Amniotic stem cell (primary cell): ENCODE results near the gene SLC35B1.
A peak's percentile ranks its signal among the peaks of the same experiment; 100 is the strongest.
"Not testable (repeated sequence)": the region's sequence is repeated elsewhere in the genome, so short reads cannot be mapped to it uniquely, and the experiment has no call there.

ENCODE experiments used
- DNase-seq: peaks from one replicate; lab custom pipeline; 2025; lab: John Stamatoyannopoulos, UW

Gene SLC35B1

DNA sequence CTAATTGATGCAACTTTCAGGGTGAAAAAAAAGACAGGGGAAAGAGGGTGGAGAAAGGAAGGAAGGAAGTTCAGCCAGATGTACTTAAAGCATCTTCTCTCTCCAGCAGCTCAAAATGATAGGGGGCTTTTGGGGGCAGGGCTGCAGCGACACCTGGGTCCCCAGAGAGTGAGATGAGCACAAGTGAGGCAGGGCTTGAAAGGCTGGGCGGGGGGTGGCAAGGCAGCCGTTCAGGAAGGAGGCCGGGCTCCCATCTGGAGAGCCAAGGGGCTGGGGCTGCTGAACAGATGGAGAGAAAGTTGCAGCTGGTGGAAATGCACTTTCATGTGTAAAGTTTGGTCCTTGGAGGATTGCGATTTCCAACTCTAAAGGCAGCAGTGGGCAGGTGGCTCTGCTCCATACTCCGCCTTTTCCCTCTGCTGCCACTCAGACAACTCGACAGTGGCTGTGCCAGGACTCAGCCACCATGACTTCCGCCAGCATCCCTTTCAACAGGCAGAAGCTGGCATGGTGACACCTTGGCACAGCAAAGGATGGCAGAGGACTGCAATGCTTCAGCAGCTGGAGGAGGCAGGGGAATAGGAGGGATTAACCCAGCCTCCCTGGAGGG is 7.7 kb downstream of the SLC35B1 start:
- DNase-seq, result no peak

DNA sequence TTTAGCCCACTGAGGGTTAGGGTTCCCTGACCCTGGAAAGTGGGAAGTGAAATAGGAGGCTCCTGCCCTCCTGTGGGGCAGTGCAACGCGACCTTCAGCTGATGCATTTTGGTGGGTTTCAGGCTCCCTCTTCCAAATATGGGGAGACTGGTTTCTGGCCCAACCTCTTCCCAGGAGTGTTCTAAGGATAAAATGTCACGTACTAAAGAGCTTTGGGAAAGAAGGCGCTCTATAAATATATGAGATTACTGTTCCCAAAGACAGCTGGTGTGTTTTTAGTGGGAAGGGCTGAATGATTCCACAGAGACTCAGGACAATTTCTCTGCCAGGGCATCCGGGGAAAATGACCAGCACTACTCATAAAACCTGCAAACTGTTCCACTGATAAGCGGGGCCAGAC is 9.8 kb downstream of the SLC35B1 start:
- no peak for DNase-seq

DNA sequence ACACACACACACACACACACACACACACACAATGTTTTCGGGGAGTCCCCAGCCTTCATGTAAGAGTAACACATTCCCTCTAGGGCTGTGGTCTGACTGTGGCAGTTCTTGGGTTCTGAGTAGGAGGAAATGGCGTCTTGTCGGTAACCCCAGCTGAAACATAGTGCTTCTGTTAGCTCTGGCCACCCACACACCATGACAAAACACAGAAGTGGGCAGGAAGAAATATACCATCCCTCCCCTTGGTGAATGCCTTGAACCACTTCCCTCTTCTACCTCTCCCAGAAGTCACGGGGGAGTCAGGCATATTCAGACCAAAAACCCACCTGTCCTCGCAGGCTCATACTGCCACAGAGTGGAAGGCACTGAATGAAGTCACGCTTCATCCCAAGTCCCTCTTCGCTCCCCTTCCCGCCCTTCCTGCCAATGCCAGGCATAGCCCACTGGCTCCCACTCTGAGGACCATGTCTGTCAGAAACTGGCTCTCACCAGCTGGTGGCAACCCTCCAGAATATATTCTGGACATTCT is 11.5 kb downstream of the SLC35B1 start:
- DNase-seq, result no peak

DNA sequence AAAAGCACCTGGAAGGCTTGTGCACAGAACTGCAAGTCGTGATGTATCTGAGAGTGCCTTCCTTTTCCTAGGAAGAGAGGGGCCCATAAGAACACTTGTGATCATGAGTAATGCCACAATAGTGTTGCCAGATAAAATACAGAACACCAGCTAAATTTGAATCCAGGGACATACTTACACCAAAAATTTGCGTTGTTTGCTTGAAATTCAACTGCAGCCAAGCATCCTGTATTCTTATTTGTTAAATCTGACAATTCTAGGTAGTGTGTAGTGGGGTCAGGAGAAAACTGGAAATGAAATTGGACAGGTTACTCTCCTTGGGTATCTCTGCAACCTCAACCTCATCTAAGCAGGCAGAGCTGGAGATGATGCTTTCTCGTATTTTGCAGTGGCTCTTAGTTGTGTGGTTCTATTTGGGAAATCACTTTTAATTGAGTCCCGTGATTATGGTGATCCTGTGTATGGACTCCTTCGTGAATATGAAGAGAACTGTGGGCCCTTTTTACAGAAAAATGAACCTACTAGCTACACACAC is 12.0 kb downstream of the SLC35B1 start:
- DNase-seq, result no peak

DNA sequence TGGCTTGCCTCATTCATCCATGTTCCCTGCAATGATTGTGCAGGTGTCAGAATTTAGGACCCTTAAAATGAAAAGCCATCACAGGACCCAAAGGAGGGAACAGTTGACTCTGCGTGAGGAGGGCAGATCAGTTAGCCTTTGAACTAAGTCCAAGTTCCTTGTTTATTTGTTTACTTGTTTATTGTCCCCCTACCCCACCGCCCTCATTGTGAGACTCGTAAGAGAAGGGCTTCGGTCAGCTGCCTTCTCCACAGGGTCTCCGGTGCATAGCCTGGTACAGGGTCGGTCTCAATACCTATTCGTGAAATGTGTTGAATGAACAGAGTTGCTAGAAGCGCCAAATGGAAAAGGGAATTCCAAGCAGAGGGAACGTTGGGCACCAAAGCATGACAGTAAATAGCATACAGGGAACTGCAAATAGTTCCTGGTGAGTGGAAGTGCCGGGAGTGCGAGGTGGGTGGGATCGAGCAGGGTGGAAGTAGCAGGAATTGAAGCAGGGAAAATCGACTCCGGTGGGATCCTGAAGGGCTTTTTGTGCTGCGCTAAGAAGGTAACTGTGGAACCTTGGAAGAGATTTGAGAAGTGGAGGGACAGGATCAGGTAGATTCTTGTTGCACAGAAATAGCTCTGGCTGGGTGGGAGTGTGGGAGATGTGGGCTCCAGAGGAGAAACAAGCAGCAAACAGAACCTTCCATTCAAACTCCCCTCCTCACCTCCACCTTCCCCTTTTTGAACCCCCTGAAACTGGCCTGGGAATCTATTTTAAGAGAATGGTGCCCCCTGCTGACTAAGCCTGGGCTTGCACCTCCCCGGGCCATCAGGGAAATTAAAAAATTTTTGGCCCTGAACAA is 12.7 kb downstream of the SLC35B1 start:
- no peak for DNase-seq

DNA sequence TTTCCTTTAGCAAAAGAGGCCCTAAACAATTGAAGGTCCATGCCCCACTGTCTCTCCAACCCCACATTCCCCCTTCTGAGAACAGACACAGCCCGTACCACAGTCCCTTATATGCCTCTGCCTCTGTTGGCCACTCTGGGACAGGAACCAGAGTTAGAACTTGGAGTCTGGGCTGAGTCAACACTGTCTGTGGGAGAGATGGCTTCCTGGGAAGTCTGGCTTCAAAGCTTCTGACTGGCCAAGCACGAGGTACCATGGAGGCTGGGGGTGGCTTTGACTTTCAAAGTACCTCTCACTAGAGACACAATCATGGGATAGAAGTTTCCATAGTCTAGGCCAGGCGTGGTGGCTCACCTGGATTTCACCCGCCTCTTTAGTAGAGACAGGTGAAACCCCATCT is 15.0 kb downstream of the SLC35B1 start:
- no peak for DNase-seq

DNA sequence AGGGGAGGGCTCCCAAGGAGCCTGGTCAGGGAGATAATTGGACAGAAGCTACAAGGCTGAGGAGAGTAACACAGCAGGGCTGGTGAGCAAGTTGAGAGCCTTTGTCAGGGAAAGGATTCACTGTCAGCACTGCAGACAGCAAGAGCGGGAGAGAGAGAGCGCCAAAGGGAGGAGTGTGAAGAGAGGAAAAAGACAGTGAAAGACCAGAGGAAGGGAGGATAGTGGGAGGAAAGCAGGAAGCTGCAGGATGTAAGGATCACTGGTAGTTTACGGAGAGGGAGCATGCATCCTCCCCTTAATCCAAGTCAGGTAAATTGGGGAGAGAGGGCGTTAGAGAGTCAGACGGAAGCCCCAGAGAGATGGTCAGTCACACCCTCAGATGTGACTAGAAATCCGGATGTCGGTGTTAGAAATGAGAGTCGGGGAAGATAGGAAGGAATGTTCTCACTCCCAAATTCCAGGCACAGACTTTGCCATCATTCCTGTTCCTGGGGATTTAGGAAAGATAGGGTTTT is 16.0 kb downstream of the SLC35B1 start:
- DNase-seq, result no peak

DNA sequence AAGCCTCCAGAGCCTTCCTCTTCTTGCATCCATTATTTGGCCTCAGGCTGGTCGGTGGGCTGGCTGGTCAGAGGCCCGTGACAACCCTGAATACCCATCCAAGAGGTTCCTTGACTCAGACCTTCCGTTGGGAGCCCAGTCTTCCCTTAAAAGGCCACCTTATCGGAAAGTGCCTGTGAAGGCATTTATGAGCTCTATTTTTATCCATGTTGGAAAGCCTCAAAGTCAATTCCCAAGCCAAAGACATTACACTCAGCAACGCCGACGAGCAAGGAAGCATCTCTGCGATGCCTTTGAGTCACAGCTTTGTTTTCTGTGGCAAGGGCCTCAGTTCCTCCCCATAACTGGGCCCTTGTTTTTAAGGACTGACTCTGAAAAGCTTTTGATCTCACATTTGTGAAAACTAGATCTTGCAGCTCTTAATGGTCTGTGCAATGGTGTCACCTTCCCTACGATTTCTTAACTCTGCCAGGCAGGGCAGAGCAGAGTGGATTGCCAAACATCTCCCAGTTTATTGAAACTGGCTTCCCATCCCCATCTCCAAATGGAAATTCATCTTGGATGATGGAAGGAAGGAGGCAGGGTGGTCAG is 16.6 kb downstream of the SLC35B1 start:
- DNase-seq, result no peak

DNA sequence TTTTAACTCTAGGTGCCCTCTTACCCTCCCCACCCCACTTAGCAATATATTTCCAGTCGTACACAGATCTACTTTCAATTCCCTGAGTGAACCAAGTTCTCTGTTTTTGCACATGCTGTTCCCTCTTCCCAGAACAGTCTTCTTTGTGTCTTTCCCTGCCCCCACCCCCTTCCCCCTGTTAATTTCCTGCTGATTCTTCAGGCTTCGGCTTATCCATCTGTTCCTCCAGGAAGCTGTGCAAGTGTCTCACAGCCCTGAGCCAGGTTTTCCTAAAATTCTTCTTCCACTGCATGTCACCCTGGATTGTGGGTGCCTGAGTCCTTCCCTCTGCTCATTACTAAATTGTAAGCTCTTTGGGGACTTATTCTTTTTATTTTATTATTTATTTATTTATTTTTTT is 17.5 kb downstream of the SLC35B1 start:
- no peak for DNase-seq

DNA sequence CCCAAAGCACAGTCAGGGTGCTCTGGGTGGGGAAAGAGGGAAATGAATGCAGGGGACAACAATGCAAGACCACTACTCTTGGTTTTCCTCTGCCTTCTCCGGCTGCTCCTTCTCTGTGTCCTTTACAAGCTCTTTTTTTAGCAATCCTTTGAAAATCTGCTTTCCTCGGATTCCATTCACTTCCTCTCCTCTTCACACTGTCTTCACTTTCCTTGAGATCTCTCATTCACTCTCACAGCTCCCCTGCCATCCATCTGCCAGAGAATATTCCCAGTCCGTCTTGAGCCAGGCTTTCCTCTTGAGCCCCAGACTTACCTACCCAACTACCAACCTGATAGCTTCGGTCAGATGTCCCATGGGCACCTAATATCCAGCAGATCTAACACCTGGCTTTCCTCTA is 18.9 kb downstream of the SLC35B1 start:
- DNase-seq, result no peak

DNA sequence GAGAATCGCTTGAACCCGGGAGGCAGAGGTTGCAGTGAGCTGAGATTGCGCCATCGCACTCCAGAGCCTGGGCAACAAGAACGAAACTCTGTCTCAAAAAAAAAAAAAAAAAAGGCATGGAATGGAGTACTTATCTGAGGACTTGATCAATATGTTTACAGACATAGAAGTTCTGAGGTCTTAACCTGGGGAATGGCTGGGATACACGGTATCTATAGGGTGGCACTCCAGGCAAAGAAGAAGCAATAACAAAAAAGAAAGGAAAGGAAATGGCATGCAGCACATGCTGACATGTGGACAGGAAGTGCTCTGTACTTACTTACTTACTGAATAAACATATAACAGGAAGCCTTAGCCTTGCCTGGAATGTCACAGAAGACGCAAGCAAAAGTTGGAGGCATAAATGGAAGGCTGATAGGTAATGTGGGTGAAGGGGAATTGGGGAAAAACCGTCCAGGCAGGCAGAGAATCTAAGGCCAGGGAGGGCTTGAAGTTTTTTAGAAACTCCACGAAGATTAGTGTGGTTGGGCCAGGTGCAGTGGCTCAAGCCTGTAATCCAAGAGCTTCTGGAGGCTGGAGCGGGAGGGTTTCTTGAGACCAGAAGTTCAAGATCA is 19.8 kb downstream of the SLC35B1 start:
- no peak for DNase-seq

DNA sequence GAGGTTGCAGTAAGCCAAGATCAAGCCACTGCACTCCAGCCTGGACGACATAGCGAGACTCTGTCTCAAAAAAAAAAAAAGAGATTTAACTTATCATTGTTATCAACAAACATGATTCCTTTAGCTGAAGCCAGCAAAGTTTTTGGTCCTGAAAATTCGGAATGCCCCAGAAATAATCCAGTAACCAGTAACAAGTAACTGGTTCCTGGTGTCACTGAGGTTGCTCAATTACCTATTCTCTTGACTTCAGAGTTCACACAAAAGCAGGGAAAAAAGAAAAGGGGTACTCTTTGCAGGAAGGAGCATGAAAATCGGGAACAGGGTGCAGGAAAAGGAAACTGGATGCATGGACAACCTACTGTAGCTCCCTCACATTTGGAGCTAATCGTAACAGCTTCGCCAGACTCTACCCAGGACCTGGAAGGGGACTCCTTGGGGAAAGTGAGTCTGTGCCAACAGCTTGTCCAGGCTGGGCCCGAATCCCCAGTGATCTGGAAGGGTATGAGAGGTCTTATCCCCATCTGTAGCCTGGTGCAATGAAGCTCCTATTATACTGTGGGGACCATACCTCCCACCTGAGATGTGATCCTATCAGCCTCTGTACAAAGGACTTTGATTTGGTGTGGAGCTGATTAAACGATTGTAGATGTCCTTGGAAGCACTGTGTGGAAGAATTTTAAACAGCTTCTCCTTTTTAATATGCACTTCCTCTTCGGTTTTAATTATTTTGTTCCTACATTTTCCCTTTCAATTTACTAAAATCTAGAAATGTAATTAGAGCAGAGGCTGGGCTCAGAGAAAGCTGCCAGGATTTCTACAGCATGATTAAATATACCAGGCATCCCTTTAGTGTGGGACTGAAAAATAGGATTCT is 26.4 kb downstream of the SLC35B1 start:
- no peak for DNase-seq

DNA sequence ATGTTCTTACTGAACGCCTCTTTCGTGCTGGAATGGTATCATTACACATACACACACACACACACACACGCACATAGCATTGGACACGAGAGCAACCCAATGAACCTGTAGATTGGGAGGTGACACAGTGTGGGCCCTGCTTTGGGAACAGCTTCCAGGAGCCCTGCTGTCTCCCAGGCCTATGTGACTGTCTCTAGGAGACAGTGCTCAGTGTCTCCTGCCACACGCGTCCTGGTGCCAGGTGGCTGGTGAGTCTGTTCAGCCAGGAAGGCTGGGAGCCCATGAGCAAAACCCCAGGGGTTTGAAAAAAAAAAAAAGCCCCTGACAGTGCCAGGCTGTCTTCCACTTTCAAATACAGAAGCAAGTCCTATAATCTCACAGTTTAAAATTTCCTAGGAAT is 27.4 kb downstream of the SLC35B1 start:
- no peak for DNase-seq

DNA sequence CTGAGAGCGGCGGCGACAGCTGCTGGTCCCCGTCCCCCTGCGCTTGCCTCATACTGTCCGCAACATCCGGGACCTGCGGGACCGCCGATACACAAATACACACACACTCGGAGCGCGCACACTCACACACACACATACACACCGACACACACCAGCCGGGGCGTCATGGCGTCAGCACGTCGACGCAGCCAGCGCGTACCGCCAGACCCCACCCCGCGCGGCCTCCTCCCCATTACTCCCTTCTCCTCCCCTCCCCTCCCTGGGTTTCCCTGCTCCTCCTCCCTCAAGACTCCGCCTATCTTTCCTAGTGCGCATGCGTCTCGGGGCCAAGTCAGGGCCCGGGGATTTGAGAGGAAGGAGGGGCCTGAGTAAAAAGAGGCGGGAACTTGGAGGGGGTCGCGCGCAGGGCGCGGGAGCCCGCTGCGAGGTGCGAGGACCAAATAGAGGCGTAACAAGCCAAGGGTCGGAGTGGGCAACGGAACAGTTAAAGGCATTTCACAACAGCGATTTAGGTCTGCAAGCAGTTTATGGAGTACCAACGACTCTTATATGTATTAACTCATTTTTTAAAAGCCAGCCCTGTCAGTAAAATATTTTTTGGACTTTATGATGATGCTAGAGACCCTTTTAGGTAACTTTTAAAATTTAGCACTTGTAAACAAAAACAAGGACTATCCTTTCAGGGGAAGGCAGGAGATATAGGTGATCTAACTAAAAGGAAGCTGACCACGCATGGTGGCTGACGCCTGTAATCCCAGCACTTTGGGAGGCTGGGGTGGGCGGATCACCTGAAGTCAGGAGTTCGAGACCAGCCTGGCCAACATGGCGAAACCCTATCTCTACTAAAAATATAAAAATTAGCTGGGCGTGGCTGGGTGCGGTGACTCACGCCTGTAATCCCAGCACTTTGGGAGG is 29.6 kb downstream of the SLC35B1 start, which contains the start of gene SPOP:
Gene SPOP (minus strand): TSS at position 165 of the 915 bp plus-strand sequence. CDS start 55,287 bp downstream, outside the sequence.
- peak; percentile 99 for DNase-seq

DNA sequence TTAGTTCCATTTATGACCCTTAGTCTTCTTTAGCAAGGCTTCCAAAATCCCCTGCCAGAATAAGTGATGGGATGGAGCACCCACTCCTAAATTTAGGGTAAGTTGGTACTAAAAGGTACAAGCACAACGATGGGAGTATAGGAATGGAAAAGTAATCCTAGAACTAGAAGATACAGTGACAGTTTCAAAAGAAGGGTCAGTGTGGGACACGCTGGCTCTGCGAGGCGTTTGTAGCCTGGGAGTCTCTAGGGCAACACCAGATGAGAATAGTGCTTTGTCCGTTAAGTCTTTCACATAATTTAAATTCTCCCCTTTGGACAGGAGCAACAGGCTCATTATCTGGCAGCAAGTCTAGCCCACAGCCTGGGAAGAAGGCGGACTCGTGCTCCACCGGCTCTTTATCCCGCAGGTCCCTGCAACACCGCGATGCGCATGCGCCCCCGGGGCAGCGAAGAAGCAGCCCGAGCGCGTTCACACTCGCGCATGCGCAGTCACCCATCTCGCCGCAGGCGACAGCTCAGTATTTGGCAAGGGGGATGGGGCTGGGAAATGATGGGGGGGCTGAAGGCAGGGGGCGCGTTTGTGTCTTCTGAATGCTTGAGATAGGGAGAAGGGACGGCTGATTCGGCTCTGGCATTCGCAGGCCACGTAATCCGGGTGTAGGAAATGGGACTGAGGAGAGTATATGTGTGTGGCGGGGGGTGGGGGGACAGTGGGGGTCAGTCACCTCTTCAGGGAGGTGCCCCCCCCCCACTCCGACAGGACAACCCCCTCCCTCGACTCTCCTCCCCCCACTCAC is 30.4 kb downstream of the SLC35B1 start:
- peak; percentile 79 for DNase-seq

DNA sequence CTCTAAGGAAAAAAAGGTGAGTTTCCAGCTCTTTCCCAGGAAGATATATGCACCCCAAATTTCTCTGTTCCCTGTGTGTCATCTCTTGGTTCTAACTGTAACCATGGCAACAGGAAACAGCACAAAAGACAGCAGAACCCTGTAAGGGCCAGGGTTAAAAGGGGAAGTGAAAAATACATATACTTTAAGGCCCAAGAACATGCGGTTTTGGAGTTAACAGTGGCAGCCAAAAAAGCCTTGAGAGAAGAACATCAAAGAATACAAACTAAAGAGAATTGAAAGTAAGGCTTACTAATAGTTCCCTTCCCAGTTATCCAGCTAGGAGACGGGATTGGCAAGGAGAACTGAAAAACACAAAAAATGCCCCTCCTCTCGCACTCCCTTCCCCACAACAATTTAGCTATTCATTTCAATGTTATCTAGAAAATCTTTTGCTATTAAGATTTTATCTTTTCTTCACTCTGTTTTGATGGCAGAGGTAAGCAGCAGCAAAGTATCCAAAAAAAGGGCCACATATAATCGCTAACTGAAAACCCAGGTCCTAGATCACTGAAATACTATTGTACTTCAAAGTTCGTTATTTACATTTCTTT is 31.4 kb downstream of the SLC35B1 start:
- no peak for DNase-seq

DNA sequence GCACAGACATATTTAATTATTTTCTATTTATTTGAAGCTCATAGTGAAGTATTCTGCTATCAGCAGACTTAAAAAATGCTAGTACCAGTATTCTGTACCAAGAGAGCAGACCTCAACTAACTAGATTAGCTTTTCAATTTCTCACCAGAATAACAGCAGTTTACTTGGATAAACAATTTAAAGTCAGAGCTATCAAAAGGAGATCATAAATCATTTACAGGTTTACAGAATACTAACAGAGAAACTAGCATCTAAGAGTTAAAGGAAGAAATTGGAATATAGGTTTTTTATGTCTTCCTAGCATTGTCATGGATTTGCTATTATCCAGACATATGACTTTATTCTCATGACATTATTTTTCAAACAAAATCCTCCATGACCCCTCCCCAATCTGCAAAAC is 33.3 kb downstream of the SLC35B1 start:
- DNase-seq, result no peak

DNA sequence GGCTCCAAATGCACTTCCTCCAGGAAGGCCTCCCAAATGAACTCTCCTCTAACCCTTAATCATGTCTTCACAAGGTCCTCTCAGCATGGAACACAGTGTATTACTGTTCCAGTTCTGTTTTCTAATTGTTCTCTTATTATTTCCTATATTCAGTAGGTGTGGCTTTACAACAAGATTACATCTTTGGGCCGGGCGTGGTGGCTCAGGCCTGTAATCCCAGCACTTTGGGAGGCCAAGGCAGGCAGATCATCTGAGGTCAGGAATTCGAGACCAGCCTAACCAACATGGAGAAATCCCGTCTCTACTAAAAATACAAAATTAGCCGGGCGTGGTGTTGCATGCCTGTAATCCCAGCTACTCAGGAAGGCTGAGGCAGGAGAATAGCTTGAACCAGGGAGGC is 34.1 kb downstream of the SLC35B1 start:
- not testable (repeated sequence) for DNase-seq

DNA sequence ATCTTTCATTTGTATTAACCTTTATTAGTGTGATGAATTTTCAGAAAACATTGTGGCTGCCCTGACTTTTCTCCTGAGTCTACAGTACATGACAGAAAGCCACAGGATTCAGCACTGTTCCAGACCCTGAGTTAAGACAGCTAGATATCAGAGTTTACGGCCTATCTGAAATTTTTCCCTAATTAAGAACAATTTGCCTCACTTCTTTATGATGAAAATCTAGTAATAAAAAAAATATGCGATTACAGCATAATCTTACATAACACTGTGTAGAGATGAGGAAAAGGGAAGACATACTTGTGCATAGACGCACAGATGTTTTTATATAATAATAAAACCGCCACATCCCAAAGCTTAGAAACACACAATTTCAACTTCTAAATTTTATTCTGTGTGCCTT is 37.1 kb downstream of the SLC35B1 start:
- DNase-seq, result no peak
